MG63 (cell line): ENCODE data around the gene DHH. TPM values are rescaled to one million over a fixed set of nuclear protein-coding genes. Genes with fewer than 3 reads are reported as not detected.
A peak's percentile ranks its signal among the peaks of the same experiment; 100 is the strongest.

Experiments used
- DNase-seq: peaks from one replicate; pipeline ENCODE4 v3.0.0-alpha.2; 2020
- H3K27me3 ChIP-seq: fragments of 250-450 bp; sonication (Bioruptor Pico); 2 replicates; pipeline ENCODE4 v1.5.1; 2020; ENCODE audit warnings: mild to moderate bottlenecking, moderate library complexity
- H3K36me3 ChIP-seq: fragments of 250-450 bp; sonication (Bioruptor Pico); 2 replicates; pipeline ENCODE4 v1.5.1; 2020; ENCODE audit warnings: mild to moderate bottlenecking, moderate library complexity
- H3K4me3 ChIP-seq: fragments of 250-450 bp; sonication (Bioruptor Pico); 2 replicates; pipeline ENCODE4 v1.5.1; 2020; ENCODE audit warnings: mild to moderate bottlenecking, moderate library complexity
- H3K9me3 ChIP-seq: fragments of 250-450 bp; sonication (Bioruptor Pico); 2 replicates; pipeline ENCODE4 v1.5.1; 2020; ENCODE audit warnings: mild to moderate bottlenecking, moderate library complexity
- total RNA-seq: library from RNA; depleted of rRNA; stranded (reverse); fragments of >200 nt; shearing (Covaris generic); gene quantifications from 2 replicates; pipeline ENCODE4 v1.2.3, GENCODE V29; 2014; ENCODE audit warnings: low replicate concordance

DHH gene
- total RNA-seq, 1 experiment from 2014 or later = not detected

GRCh38 chr12:49121047-49121696 is 26.6 kb upstream of the DHH start:
- Histone ChIP-seq H3K9me3 (no peaks in the 10 kb centered on the region), H3K36me3 (no peaks in the 10 kb centered on the region), H3K4me3 (no peak overlapping the region), H3K27me3 (no peaks in the 10 kb centered on the region)
- peak; percentile 47 for DNase-seq

- Histone ChIP-seq H3K27me3 (no peaks in the 10 kb centered on the region), H3K36me3 (no peaks in the 10 kb centered on the region), H3K9me3 (no peaks in the 10 kb centered on the region), H3K4me3 (peak overlapping the region; percentile 88)
- DNase-seq = no peak
Measured at GRCh38 chr12:49111206-49111605, 16.6 kb upstream of the DHH start.

GRCh38 chr12:49110464-49111155 is 16.0 kb upstream of the DHH start, which contains the start of gene LMBR1L:
TSS of gene LMBR1L (minus strand) at chr12:49110847. CDS start at chr12:49110555, 292 bp downstream.
- Histone ChIP-seq H3K9me3 (no peaks in the 10 kb centered on the region), H3K4me3 (peak within 1 kb of the TSS; percentile 88), H3K27me3 (no peaks in the 10 kb centered on the region), H3K36me3 (no peaks in the 10 kb centered on the region)
- peak; percentile 91 for DNase-seq

GRCh38 chr12:49109641-49110463 is 15.3 kb upstream of the DHH start:
- Histone ChIP-seq H3K27me3 (no peaks in the 10 kb centered on the region), H3K9me3 (no peaks in the 10 kb centered on the region), H3K4me3 (peak overlapping the region; percentile 88), H3K36me3 (no peaks in the 10 kb centered on the region)
- DNase-seq = no peak

GRCh38 chr12:49108958-49109404 is 14.4 kb upstream of the DHH start:
- DNase-seq = no peak
- no peaks in the 10 kb centered on the region for H3K27me3 ChIP-seq
- no peaks in the 10 kb centered on the region; the same call in 1 of the 2 replicates for H3K36me3 ChIP-seq
- H3K9me3 ChIP-seq = no peaks in the 10 kb centered on the region
- peak overlapping the region; percentile 88; the same call in 1 of the 2 replicates for H3K4me3 ChIP-seq

GRCh38 chr12:49105504-49106084 is 11.0 kb upstream of the DHH start:
- no peak overlapping the region for H3K4me3 ChIP-seq
- DNase-seq = no peak
- H3K27me3 ChIP-seq = no peaks in the 10 kb centered on the region
- no peaks in the 10 kb centered on the region for H3K9me3 ChIP-seq
- H3K36me3 ChIP-seq = peaks cover 2% of the 10 kb centered on the region

- Histone ChIP-seq H3K4me3 (no peak overlapping the region), H3K9me3 (no peaks in the 10 kb centered on the region), H3K27me3 (no peaks in the 10 kb centered on the region), H3K36me3 (peaks cover 6% of the 10 kb centered on the region)
- no peak for DNase-seq
Measured at GRCh38 chr12:49104822-49105221, 10.2 kb upstream of the DHH start.

- H3K9me3 ChIP-seq = no peaks in the 10 kb centered on the region
- no peak for DNase-seq
- H3K27me3 ChIP-seq = no peaks in the 10 kb centered on the region
- H3K4me3 ChIP-seq = no peak overlapping the region
- H3K36me3 ChIP-seq = peaks cover 9% of the 10 kb centered on the region
Measured at GRCh38 chr12:49100380-49100779, 5.8 kb upstream of the DHH start.

- H3K9me3 ChIP-seq = no peaks in the 10 kb centered on the region
- H3K4me3 ChIP-seq = no peak overlapping the region
- H3K27me3 ChIP-seq = 0 out of 2 replicates have a peak, but pooled peaks cover under 1% of the 10 kb centered on the region
- DNase-seq = no peak
- H3K36me3 ChIP-seq = peaks cover 9% of the 10 kb centered on the region
Measured at GRCh38 chr12:49098703-49099102, 4.1 kb upstream of the DHH start.

GRCh38 chr12:49098035-49098451 is 3.4 kb upstream of the DHH start:
- H3K27me3 ChIP-seq = 0 out of 2 replicates have a peak, but pooled peaks cover 4% of the 10 kb centered on the region
- H3K9me3 ChIP-seq = no peaks in the 10 kb centered on the region
- DNase-seq = peak; percentile 25
- H3K4me3 ChIP-seq = no peak overlapping the region
- H3K36me3 ChIP-seq = peaks cover 9% of the 10 kb centered on the region

- 0 out of 2 replicates have a peak, but pooled peaks cover 4% of the 10 kb centered on the region for H3K27me3 ChIP-seq
- DNase-seq = no peak
Measured at GRCh38 chr12:49097381-49097780, 2.8 kb upstream of the DHH start.

GRCh38 chr12:49094975-49095365 is 369 bp upstream of the DHH start:
- Histone ChIP-seq H3K9me3 (no peaks in the 10 kb centered on the region), H3K27me3 (peaks cover 4% of the 10 kb centered on the region; the same call in 1 of the 2 replicates), H3K4me3 (no peak overlapping the region), H3K36me3 (peaks cover 3% of the 10 kb centered on the region)
- DNase-seq = no peak

More at GRCh38 chr12:49097381-49097780, 2.8 kb upstream of the DHH start:
- H3K9me3 ChIP-seq = no peaks in the 10 kb centered on the region
- H3K36me3 ChIP-seq = peaks cover 9% of the 10 kb centered on the region
- H3K4me3 ChIP-seq = no peak overlapping the region

GRCh38 chr12:49093792-49094159 is 825 bp downstream of the DHH start:
- Histone ChIP-seq H3K4me3 (no peak overlapping the region), H3K27me3 (peaks cover 14% of the 10 kb centered on the region), H3K36me3 (peaks cover 3% of the 10 kb centered on the region), H3K9me3 (no peaks in the 10 kb centered on the region)
- DNase-seq = no peak

- Histone ChIP-seq H3K9me3 (no peaks in the 10 kb centered on the region), H3K36me3 (peaks cover 3% of the 10 kb centered on the region), H3K27me3 (peaks cover 15% of the 10 kb centered on the region), H3K4me3 (no peak overlapping the region)
- DNase-seq = no peak
Measured at GRCh38 chr12:49092816-49093406, 1.7 kb downstream of the DHH start.

GRCh38 chr12:49092086-49092815 is 2.4 kb downstream of the DHH start:
- H3K4me3 ChIP-seq = no peak overlapping the region
- H3K9me3 ChIP-seq = no peaks in the 10 kb centered on the region
- no peaks in the 10 kb centered on the region; the same call in 1 of the 2 replicates for H3K36me3 ChIP-seq
- DNase-seq = no peak
- peaks cover 15% of the 10 kb centered on the region for H3K27me3 ChIP-seq

- H3K4me3 ChIP-seq = no peak overlapping the region
Measured at GRCh38 chr12:49091836-49092085, 2.8 kb downstream of the DHH start.

More at GRCh38 chr12:49091836-49092085, 2.8 kb downstream of the DHH start:
- no peaks in the 10 kb centered on the region for H3K9me3 ChIP-seq
- DNase-seq = no peak
- H3K27me3 ChIP-seq = peaks cover 15% of the 10 kb centered on the region
- no peaks in the 10 kb centered on the region for H3K36me3 ChIP-seq
